Measurements from ENCODE around the gene PCBP2.
A peak's percentile ranks its signal among the peaks of the same experiment; 100 is the strongest.

PCBP2 gene

DNA sequence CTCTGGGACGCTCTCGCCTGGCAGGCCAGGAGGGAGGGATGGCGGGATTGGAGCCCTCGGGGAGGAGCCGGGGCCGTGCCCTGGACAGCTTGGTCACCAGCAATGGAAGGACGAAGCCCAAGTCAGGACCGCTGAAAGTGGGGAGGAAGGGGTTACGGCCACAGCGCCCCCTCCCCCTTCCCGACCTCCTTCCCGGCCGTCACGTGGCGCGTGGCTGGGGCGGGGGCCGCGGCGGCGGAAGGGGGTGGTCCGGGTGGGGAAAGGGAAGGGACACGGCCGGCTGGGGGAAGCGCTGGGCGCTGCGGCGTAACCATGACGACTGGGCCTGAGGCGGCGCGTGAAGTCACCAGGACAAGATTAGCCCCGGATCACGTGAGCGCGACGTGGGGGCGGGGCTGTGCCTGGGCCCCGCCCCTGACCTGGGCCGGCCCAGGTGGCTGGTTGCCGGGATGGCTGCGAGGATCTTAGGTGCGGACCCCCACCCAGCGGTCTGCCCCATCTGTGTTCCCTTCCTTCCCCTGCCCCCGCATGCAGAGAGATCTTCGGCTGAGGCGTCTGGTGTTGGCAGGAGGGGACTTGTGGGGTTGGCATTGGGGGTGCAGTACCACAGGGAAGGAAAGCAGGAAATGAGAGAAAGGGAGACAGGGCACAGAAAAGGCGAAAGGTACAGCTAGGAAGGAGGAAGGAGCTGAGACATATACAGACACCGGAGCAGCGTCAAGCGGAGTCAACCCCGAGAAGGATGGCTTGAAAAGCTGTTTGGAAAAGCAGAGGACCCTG, 41.1 kb downstream of the PCBP2 start:
- TF ChIP-seq, protein P1, sequence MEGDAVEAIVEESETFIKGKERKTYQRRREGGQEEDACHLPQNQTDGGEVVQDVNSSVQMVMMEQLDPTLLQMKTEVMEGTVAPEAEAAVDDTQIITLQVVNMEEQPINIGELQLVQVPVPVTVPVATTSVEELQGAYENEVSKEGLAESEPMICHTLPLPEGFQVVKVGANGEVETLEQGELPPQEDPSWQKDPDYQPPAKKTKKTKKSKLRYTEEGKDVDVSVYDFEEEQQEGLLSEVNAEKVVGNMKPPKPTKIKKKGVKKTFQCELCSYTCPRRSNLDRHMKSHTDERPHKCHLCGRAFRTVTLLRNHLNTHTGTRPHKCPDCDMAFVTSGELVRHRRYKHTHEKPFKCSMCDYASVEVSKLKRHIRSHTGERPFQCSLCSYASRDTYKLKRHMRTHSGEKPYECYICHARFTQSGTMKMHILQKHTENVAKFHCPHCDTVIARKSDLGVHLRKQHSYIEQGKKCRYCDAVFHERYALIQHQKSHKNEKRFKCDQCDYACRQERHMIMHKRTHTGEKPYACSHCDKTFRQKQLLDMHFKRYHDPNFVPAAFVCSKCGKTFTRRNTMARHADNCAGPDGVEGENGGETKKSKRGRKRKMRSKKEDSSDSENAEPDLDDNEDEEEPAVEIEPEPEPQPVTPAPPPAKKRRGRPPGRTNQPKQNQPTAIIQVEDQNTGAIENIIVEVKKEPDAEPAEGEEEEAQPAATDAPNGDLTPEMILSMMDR (IDR thresholded peaks at IDR 0.05; ENCODE audit: borderline replicate concordance, insufficient read depth, low read depth, low read length) = no peak

DNA sequence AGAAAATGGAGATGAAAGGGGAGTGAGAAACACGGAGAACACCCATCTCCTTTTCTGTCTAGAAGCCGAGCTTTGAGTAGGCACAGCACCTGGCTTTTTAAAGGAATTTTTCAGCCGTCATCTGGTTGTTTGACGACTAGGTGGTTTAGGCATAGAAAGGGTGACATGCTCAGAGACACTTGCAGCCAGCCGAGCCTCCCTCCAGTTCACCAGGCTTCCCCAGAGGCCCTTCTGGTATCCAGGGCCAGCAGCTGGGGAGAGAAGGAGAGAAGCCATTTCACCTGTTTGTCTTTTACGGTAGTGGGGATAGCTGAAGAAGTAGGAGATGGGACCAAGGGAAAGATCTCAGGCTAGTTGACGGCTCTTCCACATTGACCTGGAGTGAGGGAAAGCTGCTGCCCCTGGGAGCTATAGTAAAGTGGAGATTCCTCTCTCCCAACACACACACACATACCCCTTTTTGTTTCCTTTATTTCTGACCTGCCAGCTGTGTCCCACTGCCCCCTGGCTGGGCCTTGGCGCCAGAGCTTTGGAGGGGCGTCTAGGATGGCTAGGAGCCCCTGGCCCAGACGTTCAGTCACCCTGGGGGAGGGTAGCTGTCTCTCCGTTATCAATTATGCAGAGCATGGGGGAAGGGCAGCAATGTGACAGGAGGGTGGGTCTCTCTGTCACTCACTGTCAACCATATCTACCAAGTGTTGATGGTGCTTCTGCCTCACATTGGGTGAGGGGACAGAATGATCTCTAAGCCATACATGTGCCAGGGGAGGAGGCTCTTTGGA, 41.9 kb downstream of the PCBP2 start:
- TF ChIP-seq, protein P1 (IDR thresholded peaks at IDR 0.05; ENCODE audit: borderline replicate concordance, insufficient read depth, low read depth, low read length) = no peak
- H3K4me3 ChIP-seq (ENCODE audit: low read depth, low read length) = peak overlapping the region; percentile 49

More for the DNA sequence above, 41.1 kb downstream of the PCBP2 start:
- H3K4me3 ChIP-seq (ENCODE audit: low read depth, low read length) = peak overlapping the region; percentile 49

DNA sequence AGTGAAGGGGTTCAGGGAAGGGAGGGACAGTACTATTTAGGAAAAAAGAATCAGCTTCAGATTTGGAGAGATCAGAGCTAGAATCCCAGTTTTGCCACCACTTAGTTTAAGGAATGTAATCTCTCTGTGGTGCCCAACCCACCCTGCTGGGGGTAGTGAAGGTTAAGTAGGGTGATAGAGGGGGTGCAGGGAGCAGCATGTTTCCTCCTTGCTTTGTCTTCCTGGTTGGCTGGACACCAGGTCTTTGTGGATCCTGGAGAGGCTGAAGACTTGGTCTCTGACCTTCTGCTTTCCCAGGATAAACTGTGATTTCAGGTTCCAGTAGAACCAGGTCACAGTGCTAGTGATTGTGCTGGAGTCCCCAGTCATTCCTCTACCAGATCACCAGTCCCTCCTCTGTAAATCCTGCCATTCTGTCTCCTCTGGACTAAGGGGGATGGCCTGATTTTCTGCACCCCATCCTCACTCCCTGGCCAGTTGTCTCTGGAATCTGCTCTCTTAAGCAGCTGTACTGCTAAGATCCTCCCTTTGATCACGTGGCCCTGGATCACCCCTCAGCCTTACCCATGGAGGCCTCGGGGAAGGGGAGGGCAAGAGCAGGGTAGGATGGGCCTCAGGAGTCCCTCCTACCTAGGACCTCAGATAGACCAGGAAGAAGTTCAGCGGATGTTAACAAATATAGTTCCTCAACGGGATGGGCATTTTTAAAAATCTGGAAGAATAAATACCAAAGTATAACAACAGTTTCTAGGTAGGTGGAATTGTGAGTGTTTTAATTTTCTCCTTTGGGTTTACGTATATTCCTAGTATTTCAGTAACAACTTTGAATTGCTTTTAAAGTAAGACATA, 44.2 kb downstream of the PCBP2 start:
- no peak overlapping the region for H3K4me3 ChIP-seq (ENCODE audit: low read depth, low read length)
- TF ChIP-seq, protein P1 (IDR thresholded peaks at IDR 0.05; ENCODE audit: borderline replicate concordance, insufficient read depth, low read depth, low read length) = no peak

DNA sequence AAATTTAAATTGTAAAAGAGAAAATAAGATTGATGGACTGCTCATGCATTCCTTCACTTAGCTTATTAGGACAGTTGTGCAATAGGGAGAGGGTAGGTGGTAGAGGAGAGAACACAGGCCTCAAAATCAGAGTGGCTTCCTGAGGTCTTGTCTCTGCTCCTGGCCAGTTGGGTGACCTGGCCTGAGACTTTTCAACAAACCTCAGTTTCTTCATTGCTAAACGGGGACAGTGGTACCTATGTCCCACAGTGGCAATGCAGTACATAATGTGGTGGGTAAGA, 44.8 kb downstream of the PCBP2 start:
- TF ChIP-seq, protein P1 (IDR thresholded peaks at IDR 0.05; ENCODE audit: borderline replicate concordance, insufficient read depth, low read depth, low read length) = no peak
- no peak overlapping the region for H3K4me3 ChIP-seq (ENCODE audit: low read depth, low read length)

DNA sequence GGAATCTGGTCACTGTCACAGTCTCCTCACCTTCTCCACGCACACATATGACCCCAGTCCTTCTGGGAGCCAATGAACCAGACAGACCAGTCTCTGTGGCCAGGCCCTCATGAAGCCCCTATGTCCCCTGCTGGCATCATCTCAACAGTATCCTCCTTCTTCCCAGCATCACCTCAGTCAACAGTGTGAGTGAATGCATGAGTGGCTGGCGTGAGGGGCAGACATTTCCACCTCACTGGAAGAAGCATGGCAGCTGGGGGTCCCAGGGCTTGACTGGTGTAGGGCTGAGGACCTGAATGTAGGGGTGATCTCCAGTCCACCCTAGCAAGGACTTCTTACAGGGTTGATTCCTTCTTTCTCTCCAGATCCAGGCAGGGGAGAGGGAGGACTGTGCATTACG, 45.6 kb downstream of the PCBP2 start:
- TF ChIP-seq, protein P1 (IDR thresholded peaks at IDR 0.05; ENCODE audit: borderline replicate concordance, insufficient read depth, low read depth, low read length) = no peak
- H3K4me3 ChIP-seq (ENCODE audit: low read depth, low read length) = no peak overlapping the region

DNA sequence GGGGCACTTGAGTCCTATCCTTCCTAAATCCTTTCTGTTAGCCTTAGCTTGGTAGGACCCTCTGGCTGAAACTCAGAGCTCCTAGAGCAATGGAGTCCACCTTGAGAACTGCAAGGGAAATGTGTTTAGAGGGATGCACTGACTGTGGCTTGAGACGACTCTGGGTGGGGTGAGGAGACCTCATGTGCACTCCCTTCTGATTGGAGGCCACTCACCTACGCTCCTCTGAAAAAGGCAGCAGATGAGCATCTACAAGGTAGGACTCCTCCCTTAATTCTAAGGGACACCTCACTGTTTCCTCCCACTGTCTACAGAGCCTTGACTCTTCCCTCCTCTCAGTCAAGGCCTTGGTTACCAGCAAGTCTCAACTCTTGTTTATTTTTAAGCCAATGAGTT, 46.3 kb downstream of the PCBP2 start:
- no peak overlapping the region for H3K4me3 ChIP-seq (ENCODE audit: low read depth, low read length)
- TF ChIP-seq, protein P1 (IDR thresholded peaks at IDR 0.05; ENCODE audit: borderline replicate concordance, insufficient read depth, low read depth, low read length) = no peak

Data from GM12875 (cell line).